ENCODE measurements around the gene RBMY1A1.
"Not testable (repeated sequence)": the region's sequence is repeated elsewhere in the genome, so short reads cannot be mapped to it uniquely, and the experiment has no call there.

DNA sequence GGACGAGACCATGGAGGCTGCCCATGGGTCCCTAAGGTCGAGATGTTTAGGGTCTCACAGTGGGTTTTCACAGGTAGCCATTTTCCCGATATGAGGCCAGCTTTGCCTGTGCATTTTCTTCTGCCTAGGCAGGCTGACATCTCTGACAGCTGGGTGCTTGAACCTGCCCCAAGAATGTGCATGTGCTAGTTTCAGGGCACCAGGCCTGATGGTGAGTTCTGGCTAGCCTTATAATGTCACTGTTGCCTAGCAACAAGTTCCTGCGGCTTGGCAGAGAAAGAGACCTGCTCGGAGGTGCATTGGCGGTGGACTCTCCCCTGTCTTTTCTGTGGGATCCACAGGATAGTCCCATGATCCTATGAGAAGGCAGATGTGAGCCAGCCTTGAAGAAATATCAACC, 51.8 kb downstream of the RBMY1A1 start:
- TF ChIP-seq CTCF, POLR2A (IDR thresholded peaks at IDR 0.05): not testable (repeated sequence)
